Ammon's horn (tissue), 1 donor: ENCODE results near the gene SYPL1.

ENCODE experiments used
- DNase-seq: peaks from one replicate; pipeline ENCODE4 v3.0.0-alpha.2; 2016; ENCODE audit warnings: low spot score

Gene SYPL1

GRCh38 chr7:106065575-106066500 is 46.3 kb downstream of the SYPL1 start:
- no peak for DNase-seq

- DNase-seq, result peak; percentile 87
Observed at GRCh38 chr7:106064771-106065574, 47.1 kb downstream of the SYPL1 start.

GRCh38 chr7:106064316-106064715 is 47.8 kb downstream of the SYPL1 start:
- DNase-seq, result no peak

GRCh38 chr7:106063692-106064091 is 48.4 kb downstream of the SYPL1 start:
- no peak for DNase-seq

GRCh38 chr7:106063024-106063423 is 49.1 kb downstream of the SYPL1 start:
- DNase-seq, result no peak

DNA sequence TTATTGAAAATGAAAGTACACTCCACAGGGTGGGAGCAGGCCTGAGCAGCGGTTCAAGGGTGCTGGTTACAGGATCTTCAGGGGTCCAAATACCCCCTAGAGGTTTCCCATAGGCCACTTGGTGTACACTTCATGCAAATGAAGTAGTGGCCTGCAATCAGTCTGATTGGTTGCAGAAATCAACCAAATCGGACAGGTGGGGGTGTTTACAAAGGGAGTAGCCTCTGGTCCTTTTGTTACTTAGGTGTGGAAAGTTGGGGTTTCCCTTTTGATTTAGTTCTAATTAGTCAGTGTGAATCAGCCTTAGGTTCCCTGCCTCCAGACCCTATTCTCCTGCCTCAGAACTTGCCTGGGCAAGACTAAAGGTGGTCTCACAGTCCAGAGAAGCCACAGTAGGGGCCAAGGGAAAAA is 49.6 kb downstream of the SYPL1 start:
- DNase-seq, result no peak

- DNase-seq, result no peak
Observed at GRCh38 chr7:106062006-106062405, 50.1 kb downstream of the SYPL1 start.

- no peak for DNase-seq
Observed at GRCh38 chr7:106061301-106061979, 50.7 kb downstream of the SYPL1 start.

DNA sequence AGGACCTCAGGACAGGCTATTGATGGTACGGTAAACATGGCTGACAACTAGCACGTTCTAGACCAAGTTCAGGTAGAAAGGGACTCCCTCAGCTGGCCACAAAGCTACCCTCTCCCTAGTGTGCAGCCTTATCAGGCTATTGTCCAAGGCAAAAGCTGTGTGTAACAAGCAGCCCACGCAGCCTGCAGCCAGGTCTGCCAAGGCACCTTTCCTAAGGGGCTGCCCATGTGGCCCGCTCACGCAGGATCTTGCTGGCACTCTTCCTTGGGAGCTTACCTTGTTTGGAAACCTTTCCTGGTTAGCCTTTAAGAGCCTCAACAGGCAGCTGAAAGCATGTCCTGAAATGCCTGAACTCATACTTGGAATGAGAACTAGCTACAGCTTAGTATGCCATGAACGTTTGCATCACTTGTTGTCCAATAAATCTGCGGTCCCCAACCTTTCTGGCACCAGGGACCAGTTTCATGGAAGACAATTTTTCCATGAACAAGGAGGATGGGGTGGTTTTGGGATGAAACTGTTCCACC is 51.7 kb downstream of the SYPL1 start:
- DNase-seq, result no peak

DNA sequence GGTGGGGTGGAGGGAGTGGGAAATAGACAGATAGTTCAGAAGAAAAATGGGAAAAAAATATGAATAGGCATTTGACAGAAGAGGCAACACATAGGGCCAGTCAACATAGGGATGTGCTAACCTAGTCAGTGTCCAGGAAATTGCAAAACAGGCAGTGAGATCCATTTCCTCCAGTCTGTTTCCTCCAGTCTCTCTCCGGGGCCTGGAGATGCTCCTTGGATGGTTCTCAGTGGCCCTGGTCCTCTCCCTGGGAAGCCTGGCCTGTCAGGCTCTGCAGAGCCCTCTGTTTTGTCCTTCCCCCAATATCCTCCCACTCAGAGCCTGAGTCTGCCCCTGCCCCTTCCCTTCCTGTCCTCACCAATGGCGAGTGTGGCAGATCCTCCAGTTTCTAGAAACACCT is 52.6 kb downstream of the SYPL1 start:
- DNase-seq, result no peak

DNA sequence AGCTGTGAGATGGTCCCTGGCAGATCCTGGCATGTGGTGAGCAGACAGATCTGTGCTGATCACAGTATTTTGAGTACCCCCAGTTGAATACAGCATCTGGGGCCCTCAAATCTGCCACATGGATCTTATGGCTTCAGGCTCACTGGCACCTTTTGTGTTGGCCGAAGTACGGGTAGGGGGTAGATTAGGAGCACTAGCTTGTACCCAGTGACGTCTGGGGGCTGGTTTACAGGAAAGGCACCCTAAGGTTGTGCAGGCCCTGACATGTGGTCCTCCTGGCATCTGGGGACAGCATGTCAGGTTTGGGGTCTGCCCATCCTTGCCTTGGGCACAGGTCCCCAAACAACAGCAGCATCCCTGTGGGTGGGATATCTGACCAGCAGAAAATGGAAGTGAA is 53.2 kb downstream of the SYPL1 start:
- no peak for DNase-seq

- DNase-seq, result peak; percentile 97
Observed at GRCh38 chr7:106057962-106058927, 53.9 kb downstream of the SYPL1 start.

DNA sequence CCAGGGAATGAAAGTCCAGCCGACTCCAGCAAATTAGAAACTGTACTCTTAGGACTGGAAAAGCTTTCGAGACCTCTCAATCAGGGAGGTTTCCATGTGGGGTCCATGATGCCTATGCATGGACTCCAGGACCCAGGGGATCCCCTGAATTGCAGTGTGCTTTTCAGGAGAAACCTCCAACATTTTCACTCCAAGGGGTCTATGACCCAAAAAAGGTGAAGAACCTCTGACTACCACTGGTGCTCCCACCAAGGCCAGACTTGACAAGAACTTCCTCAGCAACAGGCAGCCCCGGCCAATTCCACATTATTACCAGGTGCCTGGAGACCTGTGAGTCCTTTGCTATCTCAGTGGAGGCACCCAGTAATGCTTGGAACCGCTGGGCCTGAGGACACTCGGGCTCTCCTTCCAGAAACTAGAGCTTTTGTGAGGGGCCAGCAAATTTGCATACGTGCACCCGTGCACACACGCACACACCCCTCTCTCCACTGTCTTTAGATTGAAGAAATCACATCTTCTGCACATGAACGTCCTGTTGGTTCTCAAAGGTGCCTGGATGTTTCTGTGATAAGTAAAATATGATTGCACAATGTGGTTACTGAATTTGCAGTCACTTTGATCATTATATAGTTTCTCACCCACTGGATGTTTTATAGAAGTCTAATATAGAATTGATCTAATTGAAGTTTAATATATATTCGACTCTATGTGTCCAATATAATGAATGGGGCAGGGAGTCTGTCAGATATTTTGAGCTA is 54.7 kb downstream of the SYPL1 start:
- DNase-seq, result no peak

GRCh38 chr7:106056513-106057203 is 55.5 kb downstream of the SYPL1 start:
- peak; percentile 89 for DNase-seq

DNA sequence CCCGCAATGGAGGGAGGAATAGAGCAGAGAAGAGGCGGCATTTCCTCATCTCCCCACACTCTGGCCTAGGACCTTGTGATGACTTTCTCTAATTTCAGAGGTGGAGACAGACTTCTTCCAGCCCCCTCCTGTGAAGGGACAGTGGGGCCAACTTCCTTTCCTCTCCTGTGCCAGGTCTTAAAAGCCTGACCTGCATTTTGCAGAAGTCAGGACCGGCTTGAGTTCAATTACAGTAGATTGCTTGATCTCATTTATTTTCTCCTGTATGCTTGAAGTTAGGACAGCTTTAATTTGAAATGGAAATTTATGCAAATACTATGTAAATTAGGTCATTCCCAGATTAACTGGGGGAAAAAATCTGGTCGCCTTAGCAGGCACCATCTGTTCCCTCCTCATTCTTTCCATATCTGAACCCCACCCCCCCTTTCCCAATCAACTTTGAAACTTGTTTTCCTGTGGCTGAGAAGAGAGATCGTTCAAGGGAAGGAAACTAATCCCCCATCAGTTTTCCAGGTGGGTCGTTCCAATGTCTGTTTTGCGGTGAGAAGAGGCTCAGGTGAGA is 57.1 kb downstream of the SYPL1 start:
- no peak for DNase-seq

- DNase-seq, result no peak
Observed at GRCh38 chr7:106054156-106054910, 57.8 kb downstream of the SYPL1 start.

GRCh38 chr7:106053109-106053508 is 59.0 kb downstream of the SYPL1 start:
- DNase-seq, result no peak

DNA sequence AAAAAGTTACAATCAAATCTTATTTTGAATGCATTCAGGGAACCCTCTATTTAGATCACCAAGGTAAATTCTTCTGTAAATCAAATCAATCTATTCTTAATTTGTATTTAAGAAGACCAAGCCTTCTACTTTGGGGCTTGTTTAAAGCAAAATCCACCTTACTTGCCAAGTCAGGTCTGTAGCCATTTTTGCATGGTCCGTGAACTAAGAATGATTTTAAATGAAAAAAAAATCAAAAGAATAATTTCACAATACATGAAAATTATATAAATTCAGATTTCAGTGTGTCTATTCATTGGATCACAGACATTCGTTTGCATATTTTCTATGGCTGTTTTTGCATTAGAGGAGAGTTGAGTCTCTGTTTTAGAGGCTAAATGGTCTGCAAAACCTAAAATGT is 59.4 kb downstream of the SYPL1 start:
- no peak for DNase-seq

GRCh38 chr7:106050746-106051117 is 61.4 kb downstream of the SYPL1 start:
- no peak for DNase-seq
